ENCODE results near the gene ALDH4A1.
"Not testable (repeated sequence)": the region's sequence is repeated elsewhere in the genome, so short reads cannot be mapped to it uniquely, and the experiment has no call there.

Gene ALDH4A1

DNA sequence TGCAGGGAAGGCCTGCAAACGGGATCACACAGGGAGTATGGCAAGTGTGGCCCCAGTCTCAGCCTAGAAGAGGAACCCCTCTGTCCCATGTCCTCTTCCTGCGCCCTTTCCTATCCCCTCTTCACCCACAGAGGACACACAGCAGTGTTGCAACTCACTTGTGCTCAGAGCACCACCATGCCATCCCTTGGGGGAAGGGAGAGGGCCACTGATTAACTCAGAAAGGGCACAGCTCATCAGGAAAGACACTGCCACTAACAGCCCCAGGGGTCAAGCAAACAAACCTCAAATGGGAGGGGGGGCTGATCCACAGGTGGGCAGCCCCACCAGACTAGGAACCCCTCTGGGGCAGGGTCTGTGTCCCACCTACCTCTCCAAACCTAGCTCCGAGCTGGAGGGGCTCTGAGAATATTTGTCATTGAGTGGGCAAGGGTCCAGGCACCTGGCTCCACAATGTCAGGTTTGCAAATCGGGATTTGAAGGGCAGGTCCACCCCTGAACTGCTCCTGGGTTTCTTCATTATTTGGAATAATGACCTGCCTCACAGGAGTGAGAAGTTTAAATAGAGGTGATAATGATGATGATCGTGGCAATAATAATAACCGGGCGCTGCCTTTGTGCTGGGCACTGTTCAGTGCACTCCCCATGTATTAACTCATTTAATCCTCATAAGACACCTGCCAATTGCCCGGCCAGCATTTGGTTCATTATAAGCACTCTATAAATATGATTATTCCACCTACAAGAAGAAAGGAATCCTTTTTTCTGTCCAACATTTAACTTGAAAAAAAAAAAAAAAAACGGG is 1.0 kb downstream of the ALDH4A1 start:
- DNase-seq (ENCODE audit: low read depth in 3 of 3), result no peak

DNA sequence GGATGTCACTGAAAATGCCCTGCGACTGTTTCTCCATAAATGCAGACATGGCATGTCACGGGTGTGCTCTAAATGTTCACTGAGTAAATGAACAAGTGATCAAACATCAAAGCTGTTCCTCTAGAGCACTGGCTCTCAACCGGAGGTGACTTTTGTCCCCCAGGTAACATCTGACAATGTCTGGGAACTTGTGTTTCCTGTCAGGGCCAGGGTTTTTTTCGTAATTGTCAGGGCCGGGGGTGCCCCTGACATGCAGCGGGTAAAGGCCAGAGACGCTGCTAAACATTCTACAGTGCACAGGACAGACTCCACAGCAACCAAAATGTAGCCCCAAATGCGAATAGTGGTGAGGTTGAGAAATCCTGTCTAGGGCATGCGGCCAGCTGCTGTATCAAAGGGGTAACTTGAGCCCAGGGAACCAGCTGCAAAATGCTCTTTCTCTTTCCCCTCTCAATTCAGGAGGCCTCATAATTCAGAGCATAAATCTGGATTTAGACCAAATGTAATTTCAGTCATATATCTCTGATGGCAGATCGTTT is 2.0 kb downstream of the ALDH4A1 start:
- no peak for DNase-seq (ENCODE audit: low read depth in 3 of 3)

DNA sequence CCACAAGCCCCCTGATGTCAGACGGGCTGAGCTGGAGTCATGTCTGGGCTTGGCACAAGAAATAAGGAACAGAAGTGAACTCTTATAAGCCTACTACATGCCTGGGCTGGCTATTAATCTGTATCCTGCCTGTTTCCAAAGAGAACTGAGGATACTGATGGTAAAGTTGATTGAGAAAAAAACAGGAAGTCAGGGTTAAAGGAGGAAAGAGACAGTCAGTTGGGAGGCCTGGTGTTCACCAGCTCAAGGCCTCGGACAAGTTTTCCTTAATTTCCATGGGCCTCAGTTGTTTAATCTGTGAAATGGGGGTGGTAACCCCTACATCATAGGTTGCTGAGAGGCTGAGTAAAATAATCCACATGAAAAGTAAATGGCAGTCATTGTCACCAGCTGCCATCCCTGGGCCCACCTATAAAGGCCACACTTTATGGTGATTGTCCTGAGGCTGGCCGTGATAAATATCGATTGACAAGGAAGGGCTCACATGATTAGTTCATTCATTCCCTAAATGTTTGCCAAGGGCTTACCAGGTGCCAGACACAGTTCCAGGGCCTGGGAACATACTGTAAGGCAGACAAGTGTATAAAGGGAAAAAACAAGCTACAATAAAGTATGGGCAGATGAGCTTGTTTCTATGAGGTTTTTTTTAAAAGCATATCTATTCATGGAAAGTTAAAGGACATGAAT is 2.8 kb downstream of the ALDH4A1 start:
- no peak for DNase-seq (ENCODE audit: low read depth in 3 of 3)

DNA sequence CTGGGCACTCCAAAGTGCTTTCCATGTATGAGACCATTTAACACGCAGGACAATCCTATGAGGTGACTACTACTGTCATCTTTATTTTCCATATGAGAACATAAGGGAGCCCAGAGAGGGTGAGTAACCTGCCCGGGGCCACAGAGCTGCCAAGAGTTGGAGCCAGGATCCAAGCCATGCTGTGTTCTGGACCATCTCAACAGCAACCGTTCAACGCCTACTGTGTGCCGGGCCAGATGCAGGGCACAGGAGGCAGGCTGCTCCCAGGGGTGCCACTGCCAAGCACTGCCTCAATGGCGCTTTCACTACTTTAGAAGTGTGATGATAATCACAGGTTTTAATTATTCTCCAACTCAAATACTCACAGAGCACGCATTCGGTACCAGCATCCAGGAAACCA is 3.8 kb downstream of the ALDH4A1 start:
- DNase-seq (ENCODE audit: low read depth in 3 of 3), result no peak

DNA sequence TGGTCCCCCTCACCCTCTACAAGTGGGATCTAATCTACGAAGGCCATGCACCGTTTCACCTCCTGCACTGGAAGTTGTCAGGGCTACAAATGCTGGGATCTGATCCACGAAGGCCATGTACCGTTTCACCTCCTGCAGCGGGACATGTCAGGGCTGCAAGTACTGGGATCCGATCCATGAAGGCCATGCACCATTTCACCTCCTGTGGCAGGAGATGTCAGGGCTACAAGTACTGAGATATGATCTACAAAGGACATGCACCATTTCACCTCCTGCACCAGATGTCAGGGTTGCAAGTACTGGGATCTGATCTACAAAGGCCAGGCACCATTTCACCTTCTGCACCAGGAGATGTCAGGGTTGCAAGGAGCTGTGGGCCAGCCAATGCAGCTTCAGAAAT is 7.0 kb downstream of the ALDH4A1 start:
- DNase-seq (ENCODE audit: low read depth in 3 of 3), result no peak

DNA sequence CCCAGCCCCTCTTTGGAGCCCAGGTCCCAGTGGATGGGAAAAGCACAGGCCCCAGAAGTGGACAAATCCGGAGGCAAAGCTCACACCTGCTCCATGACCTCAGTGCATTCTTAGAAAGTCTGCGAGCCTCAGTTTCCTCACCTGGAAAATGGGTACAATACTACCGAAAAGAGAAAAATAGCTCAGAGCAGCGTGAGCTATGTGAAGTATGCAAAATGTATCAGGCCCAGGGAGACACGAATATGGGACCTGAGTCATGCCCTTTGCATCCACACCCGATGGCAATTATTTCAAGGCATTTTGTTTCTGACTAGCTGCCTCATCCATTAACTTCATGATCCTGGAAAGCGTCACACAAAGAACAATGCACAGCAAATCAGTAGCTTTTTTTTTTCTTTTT is 9.2 kb downstream of the ALDH4A1 start:
- DNase-seq (ENCODE audit: low read depth in 3 of 3), result no peak

DNA sequence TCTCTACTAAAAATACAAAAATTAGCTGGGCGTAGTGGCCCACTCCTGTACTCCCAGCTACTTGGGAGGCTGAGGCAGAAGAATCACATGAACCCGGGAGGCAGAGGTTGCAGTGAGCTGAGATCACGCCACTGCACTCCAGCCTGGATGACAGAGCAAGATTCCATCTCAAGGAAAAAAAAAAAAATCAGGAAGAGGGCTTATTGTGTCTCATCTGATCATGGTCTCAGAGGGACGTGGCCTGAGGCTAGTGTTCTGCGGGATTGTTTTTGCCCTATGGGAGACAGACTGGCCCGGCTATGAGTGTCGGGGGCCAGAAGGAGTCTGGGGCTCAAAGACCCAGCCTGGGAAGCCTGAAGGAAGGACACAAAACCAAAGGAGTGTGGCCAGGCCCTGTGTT is 10.5 kb downstream of the ALDH4A1 start:
- DNase-seq (ENCODE audit: low read depth in 3 of 3), result not testable (repeated sequence)

DNA sequence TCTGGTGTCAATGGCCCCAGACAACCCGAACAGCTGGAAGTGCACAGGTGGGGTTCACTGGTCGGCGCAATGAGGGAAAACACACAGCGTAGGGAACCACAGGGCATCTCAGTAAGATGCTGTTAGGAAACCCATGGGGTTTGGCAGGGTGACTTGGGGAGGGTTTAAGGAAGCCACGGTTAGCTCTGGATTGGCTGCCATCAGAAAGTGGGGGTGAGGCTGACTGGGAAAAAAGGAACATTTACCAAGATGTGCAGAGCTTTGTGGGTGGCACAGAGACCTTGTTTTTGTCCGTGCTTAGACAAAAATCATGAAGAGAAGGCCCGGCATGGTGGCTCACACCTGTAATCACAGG is 11.0 kb downstream of the ALDH4A1 start:
- DNase-seq (ENCODE audit: low read depth in 3 of 3), result no peak

DNA sequence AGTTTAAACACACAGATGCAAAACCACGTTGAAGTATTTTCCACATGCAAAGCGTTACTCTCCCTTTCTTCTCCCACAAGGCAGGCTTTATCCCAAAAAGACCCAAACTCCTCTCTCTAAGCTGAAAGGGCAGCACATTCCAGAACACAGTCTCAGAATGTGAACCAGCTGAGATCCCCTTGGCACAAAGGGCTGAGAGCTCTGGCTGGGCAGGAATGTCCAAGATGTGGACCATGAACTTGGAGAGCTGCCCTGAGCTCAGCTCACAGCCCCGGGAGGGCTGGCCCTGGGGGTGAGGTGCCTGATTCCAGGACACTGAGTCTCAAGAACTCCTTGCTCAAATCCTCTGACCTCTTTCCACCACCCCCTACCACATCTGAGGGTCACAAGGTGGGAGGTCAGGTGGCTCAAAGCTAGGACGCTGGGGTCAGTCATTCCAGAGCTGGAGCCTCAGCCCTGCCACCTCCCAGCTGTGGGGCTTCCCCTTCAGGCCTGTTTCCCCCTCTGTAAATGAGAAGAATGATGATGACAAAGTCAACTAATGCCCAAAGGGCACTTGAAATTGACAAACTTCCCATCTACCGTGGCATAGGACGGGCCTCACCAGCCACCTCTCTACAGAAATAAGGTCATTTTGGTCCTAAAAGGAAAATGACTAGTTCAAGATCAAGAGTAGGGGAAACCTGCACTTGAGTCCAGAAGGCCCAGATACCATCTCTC is 11.5 kb downstream of the ALDH4A1 start:
- DNase-seq (ENCODE audit: low read depth in 3 of 3), result no peak

DNA sequence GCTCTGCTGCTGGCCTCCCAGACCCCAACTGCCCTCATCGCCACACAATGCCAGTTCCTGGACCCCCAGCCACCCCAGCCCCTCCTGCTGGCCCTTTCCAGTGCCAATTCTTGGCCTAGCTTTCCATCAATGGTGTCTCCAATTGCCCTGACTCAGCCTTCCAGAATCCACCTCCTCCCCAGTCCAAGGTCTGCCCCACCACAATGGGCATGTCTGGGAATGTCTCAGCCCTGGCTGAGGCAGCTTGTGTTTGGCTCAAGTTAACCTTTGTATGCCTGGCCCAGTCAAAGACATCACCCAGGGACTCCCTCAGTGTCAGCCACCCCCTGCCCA is 16.4 kb downstream of the ALDH4A1 start:
- DNase-seq (ENCODE audit: low read depth in 3 of 3), result no peak

DNA sequence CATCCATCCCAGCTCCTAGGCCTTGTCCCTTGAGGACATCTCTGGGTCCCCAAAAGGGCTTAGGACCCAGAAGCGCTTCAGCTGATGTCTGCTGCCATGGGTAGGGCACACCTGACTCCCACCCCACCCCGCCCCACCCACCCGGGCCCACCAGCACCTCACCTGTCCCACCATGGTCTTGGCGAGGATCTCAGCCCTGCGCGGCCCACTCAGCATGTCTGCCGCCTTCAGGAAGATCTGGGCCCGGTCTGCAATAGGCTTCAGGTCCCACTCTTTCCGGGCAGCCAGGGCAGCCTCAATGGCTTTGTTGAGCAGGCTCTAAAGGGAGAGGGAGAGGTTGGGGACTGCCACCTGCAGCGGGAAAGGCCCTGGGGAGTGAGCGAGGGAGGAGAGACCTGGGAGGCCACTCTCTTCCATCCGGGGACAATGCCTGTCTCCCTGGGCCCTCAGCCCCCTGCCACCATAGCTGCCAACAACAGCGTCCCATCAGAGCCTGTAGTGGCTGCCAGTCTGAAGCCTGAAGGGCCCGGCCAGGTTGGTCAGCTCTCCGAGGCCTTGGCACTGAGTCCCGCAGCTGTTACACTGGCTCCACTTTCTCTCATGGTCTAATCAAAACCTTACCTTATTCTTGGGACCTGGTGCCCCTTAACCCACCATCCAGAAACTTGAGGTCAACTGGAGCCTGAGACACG is 16.9 kb downstream of the ALDH4A1 start:
- DNase-seq (ENCODE audit: low read depth in 3 of 3), result no peak

DNA sequence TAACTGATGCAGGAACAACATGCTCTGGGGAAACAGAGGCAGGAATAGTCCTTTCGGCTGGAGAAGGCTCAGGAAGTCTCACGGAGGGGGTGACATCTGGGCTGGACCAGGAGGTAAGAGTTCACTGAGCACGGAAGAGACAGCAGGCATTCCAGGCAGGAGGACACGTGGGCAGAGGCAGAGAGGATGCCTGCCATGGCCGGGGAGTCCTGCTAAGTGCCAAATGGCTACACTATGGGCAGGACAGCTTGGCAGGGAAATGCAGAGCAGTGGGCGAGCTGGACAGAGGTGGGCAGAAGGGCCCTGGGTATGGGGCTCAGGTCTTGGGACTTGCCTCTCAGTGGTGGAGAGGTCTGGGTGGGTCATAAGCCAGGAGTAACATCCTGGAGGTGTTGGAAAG is 17.6 kb downstream of the ALDH4A1 start:
- no peak for DNase-seq (ENCODE audit: low read depth in 3 of 3)

DNA sequence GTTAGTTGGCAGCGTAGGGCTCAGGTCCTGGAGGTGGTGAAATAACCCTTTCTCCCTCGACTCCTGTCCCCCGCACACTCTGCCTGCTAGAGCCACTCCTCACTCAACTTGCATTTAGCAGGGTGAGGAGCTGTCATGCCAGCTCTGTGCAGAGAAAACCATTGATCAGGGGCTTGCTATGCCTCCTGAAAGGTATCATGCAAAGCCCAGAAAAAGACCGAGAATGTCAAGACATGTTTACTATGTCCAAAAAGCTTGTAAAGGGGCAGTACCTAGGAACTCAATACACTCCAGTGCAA is 18.0 kb downstream of the ALDH4A1 start:
- DNase-seq (ENCODE audit: low read depth in 3 of 3), result no peak

DNA sequence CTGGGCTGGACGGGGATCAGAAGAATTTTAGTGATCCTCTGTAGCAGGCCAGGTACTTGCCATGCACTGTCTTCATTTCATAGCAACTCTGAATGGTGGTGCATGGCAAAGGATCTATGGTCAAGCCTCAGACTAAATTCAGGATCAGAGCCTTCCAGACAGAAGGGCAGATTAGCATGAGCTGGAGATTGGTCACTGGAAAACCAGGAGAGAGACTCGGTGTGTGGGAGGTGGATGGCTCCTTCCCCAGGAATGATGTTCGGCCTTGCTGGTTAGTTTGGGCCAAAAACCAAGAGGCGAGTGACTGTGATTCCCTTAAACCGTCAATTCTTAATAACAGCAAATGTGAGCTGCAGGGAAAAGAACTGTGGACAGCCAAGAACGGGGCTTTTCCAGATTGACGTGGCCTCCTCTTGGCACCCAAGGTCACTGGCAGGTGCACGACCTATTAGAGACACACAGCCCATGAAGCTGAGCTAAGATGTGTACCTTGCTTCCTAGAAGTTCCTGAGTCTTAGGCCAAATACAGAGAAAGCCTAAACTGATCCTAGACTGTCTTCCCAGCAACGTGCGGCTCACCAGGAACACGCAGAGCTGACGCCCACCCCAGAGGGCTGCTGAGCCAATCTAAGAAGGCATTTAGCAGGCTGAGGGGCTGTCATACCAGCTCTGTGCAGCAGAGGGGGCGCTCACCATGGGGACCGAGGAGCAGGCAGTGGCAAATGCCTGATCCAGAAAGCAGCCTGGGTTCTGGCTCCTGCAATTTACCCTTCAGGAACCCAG is 18.5 kb downstream of the ALDH4A1 start:
- peak; percentile 46 to 75 (median 54) for DNase-seq (ENCODE audit: low read depth in 3 of 3)

DNA sequence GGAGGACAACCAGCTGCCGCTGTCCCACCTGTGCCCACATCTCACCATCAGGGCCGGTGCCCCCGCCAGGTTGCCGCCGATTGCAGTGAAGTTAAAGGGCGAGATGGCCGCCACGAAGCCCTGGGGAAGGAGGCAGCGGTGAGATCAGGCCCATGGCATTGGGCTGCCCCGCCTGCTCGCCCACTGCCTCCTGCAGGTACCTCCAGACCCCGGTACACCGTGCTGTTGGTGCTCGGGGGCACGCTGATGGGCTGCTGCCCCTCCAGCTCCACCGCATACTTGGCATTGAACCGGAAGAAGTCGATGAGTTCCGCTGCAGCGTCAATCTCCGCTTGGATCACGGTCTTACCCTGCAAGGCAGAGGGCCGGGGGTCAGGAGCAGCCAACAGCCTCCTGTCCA is 19.3 kb downstream of the ALDH4A1 start:
- no peak for DNase-seq (ENCODE audit: low read depth in 3 of 3)

DNA sequence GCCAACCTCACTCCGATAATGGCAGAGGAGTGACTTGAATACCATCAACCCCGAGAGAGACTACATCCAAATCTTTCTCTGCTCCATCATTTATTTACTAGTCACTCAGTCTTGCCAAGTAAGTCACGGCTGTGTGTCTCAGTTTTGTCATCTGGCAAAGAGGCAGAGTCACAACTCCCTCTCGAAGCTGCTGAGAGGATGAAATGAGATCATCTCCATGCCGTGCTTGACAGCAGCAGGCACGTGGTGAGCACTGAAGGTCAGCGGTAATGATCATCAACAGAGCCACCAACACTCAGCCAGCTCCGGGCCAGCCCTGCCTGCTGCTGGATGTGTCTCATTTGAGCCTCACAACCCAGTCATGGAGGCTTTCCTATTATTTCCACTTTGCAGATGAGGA is 19.9 kb downstream of the ALDH4A1 start:
- DNase-seq (ENCODE audit: low read depth in 3 of 3), result no peak

DNA sequence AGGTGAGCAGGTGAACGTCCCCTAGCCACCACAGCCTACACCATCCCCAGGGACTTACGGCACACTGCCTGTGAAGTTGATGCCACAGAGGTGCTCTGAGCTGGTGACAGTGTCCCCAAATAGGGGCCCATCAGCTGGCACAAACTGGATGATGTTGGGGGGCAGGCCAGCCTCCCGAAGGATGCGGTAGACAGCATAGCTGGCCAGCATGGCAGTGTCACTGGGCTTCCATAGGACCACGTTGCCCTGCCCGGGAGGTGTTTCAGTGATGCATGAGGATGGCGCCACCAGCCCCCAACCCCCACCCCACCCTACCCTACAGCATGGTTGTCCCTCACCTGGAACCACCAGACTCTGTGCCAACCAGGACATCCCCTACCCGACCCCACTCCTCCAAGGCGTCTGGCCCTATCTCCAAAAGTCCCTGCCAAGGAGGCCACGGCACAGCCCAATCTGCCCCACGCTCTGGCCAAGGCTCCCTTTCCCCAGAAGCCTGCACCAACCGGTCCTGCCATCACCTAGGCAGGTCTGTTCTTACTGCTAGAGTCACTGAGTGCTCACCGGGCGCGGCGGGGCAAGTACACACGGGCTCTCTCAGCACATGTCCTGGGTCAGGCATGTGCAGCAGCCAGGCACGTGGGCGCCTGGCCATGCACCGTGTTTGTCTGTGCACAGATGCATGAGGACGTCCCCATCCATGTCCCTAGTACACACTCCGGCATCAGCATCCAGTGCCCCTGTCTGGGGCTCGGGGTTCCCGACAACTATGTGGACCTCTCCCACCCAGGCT is 20.5 kb downstream of the ALDH4A1 start:
- DNase-seq (ENCODE audit: low read depth in 3 of 3), result no peak

DNA sequence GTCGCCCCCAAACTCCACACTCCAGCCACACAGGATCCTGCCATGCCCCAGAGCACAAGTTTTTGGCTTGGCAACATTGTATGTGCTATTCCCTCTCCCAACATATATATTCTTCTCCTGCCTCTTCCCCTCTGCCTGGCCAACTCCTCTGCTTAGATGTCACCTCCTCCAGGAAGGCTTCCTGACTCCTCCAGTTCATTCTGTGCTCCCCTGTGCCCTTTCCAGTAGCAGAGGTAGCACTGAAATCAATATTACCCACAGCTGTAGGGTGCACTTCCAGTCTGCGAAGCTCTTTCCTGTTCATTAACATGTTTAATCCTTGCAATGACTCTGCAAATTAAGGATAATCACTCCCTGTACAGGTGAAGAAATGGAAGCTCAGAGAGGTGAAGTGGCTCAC is 21.2 kb downstream of the ALDH4A1 start:
- DNase-seq (ENCODE audit: low read depth in 3 of 3), result no peak

DNA sequence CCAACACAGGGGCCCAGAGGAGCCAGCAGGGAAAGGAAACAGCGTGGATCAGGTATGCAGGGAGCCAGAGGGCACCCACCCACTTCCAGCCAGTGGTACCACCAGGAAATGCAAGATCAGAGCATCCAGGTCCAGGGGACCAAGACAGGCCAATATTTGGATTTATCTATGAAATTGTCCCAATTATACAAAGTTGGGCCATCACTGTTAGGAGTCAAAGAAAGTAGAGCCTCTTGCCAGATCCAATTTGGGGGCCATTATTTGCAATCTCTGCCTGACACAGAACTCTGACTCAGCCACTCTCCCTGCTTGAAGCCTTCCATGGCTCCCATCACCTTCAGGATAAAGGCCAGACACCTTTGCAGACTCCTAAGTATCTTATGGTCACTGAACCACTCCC is 21.8 kb downstream of the ALDH4A1 start:
- DNase-seq (ENCODE audit: low read depth in 3 of 3), result no peak

DNA sequence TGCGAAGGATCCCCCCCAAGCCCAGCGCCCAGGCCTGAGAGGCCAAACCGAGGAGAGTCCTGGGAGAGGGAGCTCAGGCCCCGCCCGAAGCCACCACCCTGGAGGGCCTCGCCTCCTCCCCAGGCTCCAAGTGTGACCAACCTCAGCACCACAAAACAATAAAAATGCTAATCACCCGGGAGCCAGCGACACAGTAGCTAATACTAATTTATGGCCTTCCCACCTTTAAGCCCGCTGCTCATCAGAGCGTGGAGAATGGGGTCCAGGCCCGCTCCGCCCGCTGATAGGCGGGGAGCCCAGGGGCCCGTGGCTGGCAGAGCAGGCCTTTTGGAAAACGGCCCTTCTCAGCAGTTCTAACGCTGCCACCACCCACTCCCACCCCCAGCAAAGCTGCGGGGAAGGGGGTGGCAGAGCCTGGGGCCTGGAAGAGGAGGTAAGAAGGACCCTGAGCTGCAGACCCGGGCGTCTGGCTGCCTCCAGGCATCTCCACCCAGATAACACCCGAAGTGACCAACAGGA is 22.5 kb downstream of the ALDH4A1 start:
- DNase-seq (ENCODE audit: low read depth in 3 of 3), result no peak

All from stimulated activated CD4-positive, alpha-beta T cell treated with anti-CD3 and anti-CD28 coated beads, TNF-alpha, amount 100 ng/mL, for 24 hours (primary cell).